ENCODE data around the gene IAPP.
"Not testable (repeated sequence)": the region's sequence is repeated elsewhere in the genome, so short reads cannot be mapped to it uniquely, and the experiment has no call there.

DNA sequence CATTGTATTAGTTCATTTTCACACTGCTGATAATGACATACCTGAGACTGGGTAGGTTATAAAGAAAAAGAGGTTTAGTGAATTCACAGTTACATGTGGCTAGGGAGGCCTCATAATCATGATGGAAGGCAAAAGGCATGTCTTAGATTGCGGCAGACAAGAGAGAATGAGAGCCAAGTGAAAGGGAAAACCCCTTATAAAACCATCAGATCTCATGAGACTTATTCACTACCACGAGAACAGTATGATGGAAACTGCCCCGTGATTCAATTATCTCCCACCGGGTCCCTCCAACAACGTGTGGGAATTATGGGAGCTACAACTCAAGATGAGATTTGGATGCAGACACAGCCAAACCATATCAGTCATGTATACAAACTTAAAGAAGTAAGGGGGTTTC, 45.7 kb downstream of the IAPP start:
- TF ChIP-seq EZH2 (IDR thresholded peaks at IDR 0.05; ENCODE audit: insufficient read depth, low read length): not testable (repeated sequence)
- TF ChIP-seq, protein P1, sequence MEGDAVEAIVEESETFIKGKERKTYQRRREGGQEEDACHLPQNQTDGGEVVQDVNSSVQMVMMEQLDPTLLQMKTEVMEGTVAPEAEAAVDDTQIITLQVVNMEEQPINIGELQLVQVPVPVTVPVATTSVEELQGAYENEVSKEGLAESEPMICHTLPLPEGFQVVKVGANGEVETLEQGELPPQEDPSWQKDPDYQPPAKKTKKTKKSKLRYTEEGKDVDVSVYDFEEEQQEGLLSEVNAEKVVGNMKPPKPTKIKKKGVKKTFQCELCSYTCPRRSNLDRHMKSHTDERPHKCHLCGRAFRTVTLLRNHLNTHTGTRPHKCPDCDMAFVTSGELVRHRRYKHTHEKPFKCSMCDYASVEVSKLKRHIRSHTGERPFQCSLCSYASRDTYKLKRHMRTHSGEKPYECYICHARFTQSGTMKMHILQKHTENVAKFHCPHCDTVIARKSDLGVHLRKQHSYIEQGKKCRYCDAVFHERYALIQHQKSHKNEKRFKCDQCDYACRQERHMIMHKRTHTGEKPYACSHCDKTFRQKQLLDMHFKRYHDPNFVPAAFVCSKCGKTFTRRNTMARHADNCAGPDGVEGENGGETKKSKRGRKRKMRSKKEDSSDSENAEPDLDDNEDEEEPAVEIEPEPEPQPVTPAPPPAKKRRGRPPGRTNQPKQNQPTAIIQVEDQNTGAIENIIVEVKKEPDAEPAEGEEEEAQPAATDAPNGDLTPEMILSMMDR (IDR thresholded peaks at IDR 0.05; ENCODE audit: insufficient read depth, low read depth, low read length): not testable (repeated sequence)
